HT1080 (cell line): ENCODE data around the gene CAMTA2. TPM values are rescaled to one million over a fixed set of nuclear protein-coding genes. Genes with fewer than 3 reads are reported as not detected.
"Not testable (repeated sequence)": the region's sequence is repeated elsewhere in the genome, so short reads cannot be mapped to it uniquely, and the experiment has no call there.

ENCODE experiments used
- DNase-seq: peaks from one replicate; pipeline ENCODE4 v3.0.0-alpha.2; 2015; ENCODE audit warnings: low read depth
- polyA plus RNA-seq, 2 experiments: library from polyadenylated mRNA; depleted of rRNA; stranded (reverse); fragments of >200 nt; gene quantifications; 2 replicates each; pipeline ENCODE4 v1.2.3, GENCODE V29; 2015
- total RNA-seq: library from RNA; depleted of rRNA; stranded (reverse); fragments of >200 nt; shearing (Covaris generic); gene quantifications from 2 replicates; pipeline ENCODE4 v1.2.3, GENCODE V29; 2014; rRNA removed

Gene CAMTA2
- 7.6 and 14.3 TPM in 2 replicates for total RNA-seq
- 64.1 and 67.4 TPM in 2 replicates for polyA plus RNA-seq (2015; cell fraction: cytosol; rRNA removed)
- polyA plus RNA-seq (2015; cell fraction: nucleus; rRNA removed) = 137 and 168 TPM in 2 replicates

GRCh38 chr17:4986951-4987766 is at the start of gene CAMTA2:
TSS of gene CAMTA2 (minus strand) at chr17:4987675. CDS start at chr17:4986222, 1,453 bp downstream.
- DNase-seq = peak; percentile 86

DNA sequence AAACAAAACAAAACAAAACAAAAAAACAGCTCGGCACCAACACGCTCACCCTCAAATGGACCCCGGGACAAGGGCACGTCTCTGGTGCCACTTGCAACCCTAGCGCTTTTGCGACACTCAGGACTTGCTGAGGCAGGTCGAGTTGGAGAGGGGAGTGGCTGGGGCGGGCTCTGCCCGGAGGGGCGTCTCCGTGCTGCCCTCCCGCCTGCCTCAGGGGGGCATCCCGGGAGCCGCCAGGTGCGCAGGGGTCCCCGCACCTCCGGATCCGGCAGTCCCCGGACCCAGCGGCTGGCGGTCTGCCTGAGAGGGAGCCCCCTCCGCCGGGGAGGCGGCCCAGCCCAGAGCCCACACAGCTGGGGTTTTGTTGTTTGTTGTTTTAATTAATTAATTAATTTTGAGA is 47.8 kb upstream of the CAMTA2 start, which contains the start of gene SLC52A1:
Gene SLC52A1 (minus strand): TSS at position 112 of the 400 bp plus-strand sequence. CDS start 820 bp downstream, outside the sequence.
- no peak for DNase-seq

GRCh38 chr17:5034651-5035050 is 47.2 kb upstream of the CAMTA2 start:
- no peak for DNase-seq

- DNase-seq = no peak
Observed at GRCh38 chr17:5034063-5034462, 46.6 kb upstream of the CAMTA2 start.

GRCh38 chr17:5033352-5034015 is 46.0 kb upstream of the CAMTA2 start:
- no peak for DNase-seq

DNA sequence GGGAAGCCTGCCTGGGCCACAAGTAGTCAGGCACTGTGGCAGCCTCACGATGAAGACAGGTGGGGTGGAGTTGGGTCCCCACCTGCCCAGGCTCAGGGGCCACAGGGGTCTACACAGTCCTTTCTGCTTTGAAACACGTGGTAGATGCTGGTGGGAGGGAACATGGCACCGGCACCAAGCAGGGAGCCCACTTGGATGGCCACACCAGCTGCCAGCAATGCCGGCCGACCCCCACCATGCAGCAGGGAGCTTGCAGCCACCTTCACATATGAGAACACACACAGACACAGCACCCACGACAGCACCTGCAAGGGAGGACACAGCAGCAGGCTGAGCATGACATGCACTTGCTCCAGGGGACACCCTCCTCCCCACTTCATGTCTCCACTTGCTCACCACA is 45.4 kb upstream of the CAMTA2 start:
- DNase-seq = no peak

- DNase-seq = peak; percentile 38
Observed at GRCh38 chr17:5031365-5032082, 44.0 kb upstream of the CAMTA2 start.

GRCh38 chr17:5030168-5030567 is 42.7 kb upstream of the CAMTA2 start:
- DNase-seq = not testable (repeated sequence)

GRCh38 chr17:5027916-5028315 is 40.4 kb upstream of the CAMTA2 start:
- DNase-seq = no peak

DNA sequence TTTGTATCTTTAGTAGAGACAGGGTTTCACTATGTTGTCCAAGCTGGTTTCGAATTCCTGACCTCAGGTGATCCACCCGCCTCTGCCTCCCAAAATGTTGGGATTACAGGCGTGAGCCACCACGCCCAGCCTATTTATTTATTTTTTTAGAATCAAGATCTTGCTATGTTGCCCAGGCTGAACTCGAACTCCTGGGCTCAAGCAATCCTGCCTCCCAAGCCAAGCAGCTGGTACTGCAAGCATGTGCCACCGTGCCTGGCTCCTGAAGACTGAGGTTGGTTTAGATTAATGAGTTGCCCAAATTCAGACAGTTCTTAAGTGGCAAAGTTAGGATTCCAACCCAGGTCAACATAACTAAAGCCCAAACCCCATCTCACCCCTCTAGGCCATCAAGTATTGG is 39.8 kb upstream of the CAMTA2 start:
- no peak for DNase-seq

GRCh38 chr17:5024604-5025003 is 37.1 kb upstream of the CAMTA2 start:
- no peak for DNase-seq

GRCh38 chr17:5023588-5024147 is 36.2 kb upstream of the CAMTA2 start:
- DNase-seq = no peak

DNA sequence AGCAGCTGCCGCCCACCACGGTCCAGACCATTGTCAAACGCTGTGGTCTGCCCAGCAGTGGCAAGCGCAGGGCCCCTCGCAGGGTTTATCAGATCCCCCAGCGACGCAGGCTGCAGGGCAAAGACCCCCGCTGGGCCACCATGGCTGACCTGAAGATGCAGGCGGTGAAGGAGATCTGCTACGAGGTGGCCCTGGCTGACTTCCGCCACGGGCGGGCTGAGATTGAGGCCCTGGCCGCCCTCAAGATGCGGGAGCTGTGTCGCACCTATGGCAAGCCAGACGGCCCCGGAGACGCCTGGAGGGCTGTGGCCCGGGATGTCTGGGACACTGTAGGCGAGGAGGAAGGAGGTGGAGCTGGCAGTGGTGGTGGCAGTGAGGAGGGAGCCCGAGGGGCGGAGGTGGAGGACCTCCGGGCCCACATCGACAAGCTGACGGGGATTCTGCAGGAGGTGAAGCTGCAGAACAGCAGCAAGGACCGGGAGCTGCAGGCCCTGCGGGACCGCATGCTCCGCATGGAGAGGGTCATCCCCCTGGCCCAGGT is 34.8 kb upstream of the CAMTA2 start:
- no peak for DNase-seq

- no peak for DNase-seq
Observed at GRCh38 chr17:5020502-5021023, 33.1 kb upstream of the CAMTA2 start.

DNA sequence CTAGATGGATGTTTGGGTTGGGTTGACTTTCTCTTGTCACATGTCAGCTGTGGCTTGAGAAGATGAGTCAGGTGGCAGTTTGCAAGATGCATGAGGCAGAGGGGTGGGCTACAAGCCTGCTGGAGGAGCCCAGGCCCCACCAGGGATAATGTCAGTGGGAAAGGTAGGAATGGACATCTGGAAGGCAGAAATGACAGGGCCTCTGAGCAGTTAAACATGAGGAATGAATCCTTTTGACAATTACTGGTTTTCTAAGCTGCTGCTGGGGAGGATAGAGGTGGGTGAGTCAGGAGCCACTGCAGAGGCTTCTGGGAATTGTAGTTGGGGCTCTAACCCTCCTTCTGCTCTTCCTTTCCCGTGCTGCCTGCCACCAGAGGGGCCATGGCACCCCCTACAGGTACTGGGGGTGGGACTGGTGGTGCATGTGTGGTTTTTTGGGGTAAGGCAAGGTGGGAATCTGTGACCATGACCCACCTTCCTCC is 32.0 kb upstream of the CAMTA2 start:
- peak; percentile 70 for DNase-seq

- no peak for DNase-seq
Observed at GRCh38 chr17:5014357-5014756, 26.9 kb upstream of the CAMTA2 start.

- peak; percentile 79 for DNase-seq
Observed at GRCh38 chr17:5011928-5012327, 24.5 kb upstream of the CAMTA2 start.

GRCh38 chr17:5003214-5003867 is 15.9 kb upstream of the CAMTA2 start:
- no peak for DNase-seq

- no peak for DNase-seq
Observed at GRCh38 chr17:5002121-5002788, 14.8 kb upstream of the CAMTA2 start.

- DNase-seq = no peak
Observed at GRCh38 chr17:5000237-5000639, 12.8 kb upstream of the CAMTA2 start.
